Bronchial epithelial cell (primary cell): ENCODE measurements around the gene EEFSEC. TPM values are rescaled to one million over a fixed set of nuclear protein-coding genes. Genes with fewer than 3 reads are reported as not detected.

Experiments
- DNase-seq: peaks from one replicate; pipeline ENCODE4 v3.0.0-alpha.2; 2010; ENCODE audit warnings: low read depth
- FAIRE-seq: peaks from 2 replicates; lab custom pipeline; 2011; peaks lifted over from hg19 to GRCh38; lab: Jason Lieb, UNC
- H3K27me3 ChIP-seq: 2 replicates; pipeline ENCODE4 v1.5.1; 2011; ENCODE audit warnings: low read length; ENCODE audit not compliant: control insufficient read depth, insufficient read depth
- H3K36me3 ChIP-seq: 2 replicates; pipeline ENCODE4 v1.5.1; 2011; ENCODE audit warnings: low read length; ENCODE audit not compliant: control insufficient read depth, insufficient read depth
- H3K4me3 ChIP-seq: 2 replicates; pipeline ENCODE4 v1.5.1; 2011; ENCODE audit warnings: mild to moderate bottlenecking, low read depth, low read length, control low read depth
- CTCF ChIP-seq: IDR thresholded peaks from 2 replicates; pipeline ENCODE4 v1.5.1; 2011; ENCODE audit warnings: mild to moderate bottlenecking, moderate library complexity, low read length, control low read depth, inconsistent platforms; ENCODE audit not compliant: insufficient read depth, severe bottlenecking
- total RNA-seq: library from RNA; depleted of rRNA; stranded (reverse); fragments of >200 nt; gene quantifications from 2 replicates; pipeline ENCODE4 v1.2.1, GENCODE V29; 2014

The EEFSEC gene
- total RNA-seq, 1 donor from 2014 or later = 3.7 TPM

GRCh38 chr3:128176276-128176833, 23.1 kb downstream of the EEFSEC start:
- no peak for TF ChIP-seq CTCF
- no peak for FAIRE-seq

DNA sequence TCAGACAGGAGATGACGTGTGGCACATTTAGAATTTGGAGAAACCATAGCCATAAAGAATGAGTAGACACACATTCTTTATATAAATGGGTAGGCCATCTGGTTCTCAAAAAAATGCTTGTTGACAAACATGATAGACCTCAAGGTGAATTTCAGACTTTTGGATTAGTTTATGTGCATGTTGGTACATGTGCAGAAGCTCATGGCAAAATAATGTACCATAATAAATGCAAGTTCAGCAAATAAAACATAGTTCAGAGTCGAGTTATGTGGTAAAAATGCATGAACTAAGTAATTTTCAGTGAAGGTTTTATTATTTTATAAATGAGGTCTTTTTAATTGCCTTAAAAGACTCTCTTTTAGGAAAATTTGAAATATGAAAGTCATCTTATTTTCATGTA, 24.6 kb downstream of the EEFSEC start:
- Histone ChIP-seq H3K4me3 (no peak overlapping the region), H3K36me3 (no peaks in the 10 kb centered on the region), H3K27me3 (no peaks in the 10 kb centered on the region)
- DNase-seq (peak; percentile 56), FAIRE-seq (no peak)
- no peak for TF ChIP-seq CTCF

More at GRCh38 chr3:128176276-128176833, 23.1 kb downstream of the EEFSEC start:
- H3K4me3 ChIP-seq = no peak overlapping the region
- H3K36me3 ChIP-seq = no peaks in the 10 kb centered on the region
- H3K27me3 ChIP-seq = no peaks in the 10 kb centered on the region
- no peak for DNase-seq

GRCh38 chr3:128178782-128179483, 25.7 kb downstream of the EEFSEC start:
- no peak for FAIRE-seq
- H3K4me3 ChIP-seq = no peak overlapping the region
- TF ChIP-seq CTCF = no peak
- H3K27me3 ChIP-seq = no peaks in the 10 kb centered on the region
- no peaks in the 10 kb centered on the region for H3K36me3 ChIP-seq
- DNase-seq = no peak

DNA sequence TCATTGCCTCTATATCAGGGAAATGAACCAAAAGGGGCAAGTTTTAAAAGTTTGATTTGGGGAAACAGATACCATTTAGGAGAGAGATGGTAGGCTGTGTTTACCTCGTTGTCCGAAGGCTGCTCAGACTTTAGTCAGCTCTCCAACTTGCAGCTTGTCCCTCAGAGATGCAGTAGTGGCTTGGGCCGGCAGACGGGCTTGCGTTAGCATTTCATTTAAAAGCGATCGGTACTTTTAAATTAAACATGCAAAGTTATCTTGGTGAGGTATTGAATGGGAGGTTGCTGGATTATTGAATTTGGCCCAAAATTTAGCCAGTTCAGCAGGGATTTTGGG, 26.2 kb downstream of the EEFSEC start:
- Histone ChIP-seq H3K4me3 (no peak overlapping the region), H3K36me3 (no peaks in the 10 kb centered on the region), H3K27me3 (no peaks in the 10 kb centered on the region)
- FAIRE-seq (no peak), DNase-seq (no peak)
- TF ChIP-seq CTCF = no peak

- H3K27me3 ChIP-seq = no peaks in the 10 kb centered on the region
- FAIRE-seq (no peak), DNase-seq (no peak)
- TF ChIP-seq CTCF = no peak
- H3K36me3 ChIP-seq = no peaks in the 10 kb centered on the region
- no peak overlapping the region for H3K4me3 ChIP-seq
Measured at GRCh38 chr3:128180436-128180835, 27.2 kb downstream of the EEFSEC start.
